ENCODE data around the gene UFC1.

UFC1 gene

GRCh38 chr1:161177112-161177935 lies 23.5 kb downstream of the UFC1 start, which contains the start of gene B4GALT3:
TSS of gene B4GALT3 (minus strand) at chr1:161177507. CDS start at chr1:161176060, 1,447 bp downstream.
- Histone ChIP-seq H3K36me3 (peaks cover 36% of the 10 kb centered on the region), H3K27me3 (ENCODE audit: insufficient read depth, low read depth, severe bottlenecking) (no peaks in the 10 kb centered on the region), H3K27ac (peak within 1 kb of the TSS; percentile 82), H3K9me3 (ENCODE audit: severe bottlenecking) (no peaks in the 10 kb centered on the region), H3K4me3 (ENCODE audit: low read depth, low read length) (peak within 1 kb of the TSS; percentile 65)
- TF ChIP-seq CTCF (IDR thresholded peaks at IDR 0.05; ENCODE audit: low read depth, low read length) = peak; percentile 79
- DNase-seq = peak; percentile 98

GRCh38 chr1:161177936-161178244 lies 24.1 kb downstream of the UFC1 start:
- peaks cover 31% of the 10 kb centered on the region for H3K36me3 ChIP-seq
- no peak for DNase-seq
- H3K9me3 ChIP-seq (ENCODE audit: severe bottlenecking) = no peaks in the 10 kb centered on the region
- peak overlapping the region; percentile 65 for H3K4me3 ChIP-seq (ENCODE audit: low read depth, low read length)
- TF ChIP-seq CTCF (IDR thresholded peaks at IDR 0.05; ENCODE audit: low read depth, low read length) = no peak
- H3K27me3 ChIP-seq (ENCODE audit: insufficient read depth, low read depth, severe bottlenecking) = no peaks in the 10 kb centered on the region
- H3K27ac ChIP-seq = peak overlapping the region; percentile 82

GRCh38 chr1:161179698-161180097 lies 25.9 kb downstream of the UFC1 start:
- no peak for DNase-seq
- Histone ChIP-seq H3K27ac (no peak overlapping the region), H3K4me3 (ENCODE audit: low read depth, low read length) (no peak overlapping the region), H3K27me3 (ENCODE audit: insufficient read depth, low read depth, severe bottlenecking) (no peaks in the 10 kb centered on the region), H3K9me3 (ENCODE audit: severe bottlenecking) (no peaks in the 10 kb centered on the region), H3K36me3 (peaks cover 13% of the 10 kb centered on the region)
- no peak for TF ChIP-seq CTCF (IDR thresholded peaks at IDR 0.05; ENCODE audit: low read depth, low read length)

- Histone ChIP-seq H3K36me3 (peaks cover 3% of the 10 kb centered on the region), H3K27ac (no peak overlapping the region), H3K27me3 (ENCODE audit: insufficient read depth, low read depth, severe bottlenecking) (no peaks in the 10 kb centered on the region), H3K9me3 (ENCODE audit: severe bottlenecking) (no peaks in the 10 kb centered on the region), H3K4me3 (ENCODE audit: low read depth, low read length) (no peak overlapping the region)
- TF ChIP-seq CTCF (IDR thresholded peaks at IDR 0.05; ENCODE audit: low read depth, low read length) = peak; percentile 39; the same call in 1 of the 2 replicates
- no peak for DNase-seq
These were observed 26.9 kb downstream of the UFC1 start for GRCh38 chr1:161180639-161181038.

GRCh38 chr1:161182214-161182613 lies 28.4 kb downstream of the UFC1 start:
- no peak overlapping the region for H3K4me3 ChIP-seq (ENCODE audit: low read depth, low read length)
- no peak for DNase-seq
- no peaks in the 10 kb centered on the region for H3K9me3 ChIP-seq (ENCODE audit: severe bottlenecking)
- no peaks in the 10 kb centered on the region for H3K36me3 ChIP-seq
- no peaks in the 10 kb centered on the region for H3K27me3 ChIP-seq (ENCODE audit: insufficient read depth, low read depth, severe bottlenecking)
- H3K27ac ChIP-seq = no peak overlapping the region
- TF ChIP-seq CTCF (IDR thresholded peaks at IDR 0.05; ENCODE audit: low read depth, low read length) = no peak

All from WERI-Rb-1 (cell line).